Ascending aorta (tissue), 2 donors: ENCODE results near the gene TRAF6. TPM values are rescaled to one million over a fixed set of nuclear protein-coding genes. Genes with fewer than 3 reads are reported as not detected.
A peak's percentile ranks its signal among the peaks of the same experiment; 100 is the strongest.

Source experiments
- DNase-seq, 2 donors: peaks; one replicate each; pipeline ENCODE4 v3.0.0-alpha.2; 2019; ENCODE audit warnings: low spot score in 2 of 2
- H3K27ac ChIP-seq, 2 donors: fragments of 200-600 bp; sonication (generic); one replicate each; pipeline ENCODE4 v1.5.1; 2016 to 2017; ENCODE audit warnings: mild to moderate bottlenecking in 1 of 2
- H3K27me3 ChIP-seq: fragments of 200-600 bp; sonication (generic); one replicate; pipeline ENCODE4 v1.5.1; 2017
- H3K36me3 ChIP-seq, 2 donors: fragments of 200-600 bp; sonication (generic); one replicate each; pipeline ENCODE4 v1.5.1; 2016
- H3K4me1 ChIP-seq, 2 donors: fragments of 200-600 bp; sonication (generic); one replicate each; pipeline ENCODE4 v1.5.1; 2016 to 2017; ENCODE audit warnings: mild to moderate bottlenecking in 1 of 2
- H3K4me3 ChIP-seq, 2 donors: fragments of 200-600 bp; sonication (generic); one replicate each; pipeline ENCODE4 v1.5.1; 2016 to 2017; ENCODE audit warnings: mild to moderate bottlenecking in 1 of 2
- H3K9me3 ChIP-seq, 2 donors: fragments of 200-600 bp; sonication (generic); one replicate each; pipeline ENCODE4 v1.5.1; 2016
- CTCF ChIP-seq, 3 experiments: fragments of 200-600 bp in 2 of 3; fragments of 450-650 bp in 1 of 3; sonication (generic) in 2 of 3; IDR thresholded peaks; one replicate each; pipeline ENCODE4 v1.5.1; 2016 to 2019; ENCODE audit warnings: antibody characterized with exemption in 3 of 3, mild to moderate bottlenecking in 1 of 3, moderate library complexity in 1 of 3
- intact Hi-C: fragments of 100-400 bp; cut with DNase I; formaldehyde crosslinking; loops from one replicate; pipeline ENCODE4 v1.15.1; 2023
- total RNA-seq: library from RNA; depleted of rRNA; stranded (reverse); fragments of >200 nt; gene quantifications from one replicate; pipeline ENCODE4 v1.1.0, GENCODE V29; 2016

The TRAF6 gene
- total RNA-seq, 1 donor from 2014 or later: 4.8 TPM

- H3K27me3 ChIP-seq: no peaks in the 10 kb centered on the region
- peaks cover 19 to 43% of the 10 kb centered on the region in 2 donors for H3K4me1 ChIP-seq
- DNase-seq: no peak
- TF ChIP-seq CTCF (IDR thresholded peaks at IDR 0.05): no peak
- H3K36me3 ChIP-seq: no peaks in the 10 kb centered on the region
- H3K4me3 ChIP-seq: peak overlapping the region in 1 of 2 donors; percentile 19
- no peaks in the 10 kb centered on the region for H3K9me3 ChIP-seq
- H3K27ac ChIP-seq: peak overlapping the region; percentile 93 to 97
- intact Hi-C loops: loop anchor here (5.0 kb wide), 1 partner anchor 46 kb away; no protein-coding TSS in a partner anchor
Measured at GRCh38 chr11:36456156-36456555, 53.9 kb downstream of the TRAF6 start.

GRCh38 chr11:36455658-36456111, 54.4 kb downstream of the TRAF6 start:
- intact Hi-C loops: loop anchor here (5.0 kb wide), 1 partner anchor 47 kb away; no protein-coding TSS in a partner anchor
- Histone ChIP-seq H3K36me3 (no peaks in the 10 kb centered on the region), H3K27me3 (no peaks in the 10 kb centered on the region), H3K4me3 (peak overlapping the region in 1 of 2 donors; percentile 19), H3K9me3 (no peaks in the 10 kb centered on the region), H3K4me1 (peaks cover 19 to 45% of the 10 kb centered on the region in 2 donors), H3K27ac (peak overlapping the region; percentile 93 to 97)
- peak; percentile 61 to 95 for DNase-seq
- no peak for TF ChIP-seq CTCF (IDR thresholded peaks at IDR 0.05)

GRCh38 chr11:36454941-36455631, 55.0 kb downstream of the TRAF6 start:
- H3K4me1 ChIP-seq: peaks cover 19 to 51% of the 10 kb centered on the region in 2 donors
- H3K9me3 ChIP-seq: no peaks in the 10 kb centered on the region
- peak overlapping the region; percentile 93 to 97 for H3K27ac ChIP-seq
- TF ChIP-seq CTCF (IDR thresholded peaks at IDR 0.05): no peak
- no peaks in the 10 kb centered on the region for H3K36me3 ChIP-seq
- no peak for DNase-seq
- no peaks in the 10 kb centered on the region for H3K27me3 ChIP-seq
- H3K4me3 ChIP-seq: peak overlapping the region in 1 of 2 donors; percentile 7
- intact Hi-C loops: loop anchor here (5.0 kb wide), 1 partner anchor 47 kb away; no protein-coding TSS in a partner anchor

- TF ChIP-seq CTCF (IDR thresholded peaks at IDR 0.05): no peak
- Histone ChIP-seq H3K27ac (peak overlapping the region; percentile 93 to 97), H3K27me3 (no peaks in the 10 kb centered on the region)
Measured at GRCh38 chr11:36454551-36454940, 55.5 kb downstream of the TRAF6 start.

GRCh38 chr11:36453678-36454077, 56.4 kb downstream of the TRAF6 start:
- Histone ChIP-seq H3K4me3 (no peak overlapping the region), H3K36me3 (no peaks in the 10 kb centered on the region), H3K27ac (peak overlapping the region in 1 of 2 donors; percentile 71), H3K27me3 (no peaks in the 10 kb centered on the region), H3K9me3 (no peaks in the 10 kb centered on the region), H3K4me1 (peaks cover 19 to 58% of the 10 kb centered on the region in 2 donors)
- intact Hi-C loops: loop anchor here (2.0 kb wide), 1 partner anchor 77 kb away; no protein-coding TSS in a partner anchor
- TF ChIP-seq CTCF (IDR thresholded peaks at IDR 0.05): no peak
- no peak for DNase-seq

More at GRCh38 chr11:36454551-36454940, 55.5 kb downstream of the TRAF6 start:
- Histone ChIP-seq H3K9me3 (no peaks in the 10 kb centered on the region), H3K36me3 (no peaks in the 10 kb centered on the region), H3K4me3 (no peak overlapping the region), H3K4me1 (peaks cover 19 to 54% of the 10 kb centered on the region in 2 donors)
- intact Hi-C loops: no loop called here
- no peak for DNase-seq
